Naive thymus-derived CD4-positive, alpha-beta T cell (primary cell): Measurements from ENCODE around the gene C2orf66. TPM values are rescaled to one million over a fixed set of nuclear protein-coding genes. Genes with fewer than 3 reads are reported as not detected.

Experiments
- ATAC-seq: fragments of 150-1000 bp; cut with Tn5 transposase; 2 replicates; pipeline ENCODE4 v1.10.0; 2021; ENCODE audit warnings: mild to moderate bottlenecking, moderate library complexity
- CTCF ChIA-PET: fragments of 350-600 bp; sonication (Branson Sonifier 250); formaldehyde crosslinking; loops from one replicate; lab custom pipeline; 2021; ENCODE audit warnings: antibody characterized with exemption; lab: Charles Lee
- POLR2A ChIA-PET: fragments of 350-600 bp; sonication (Branson Sonifier 250); formaldehyde crosslinking; loops from one replicate; lab custom pipeline; 2021; ENCODE audit warnings: antibody characterized with exemption, inconsistent platforms; lab: Charles Lee
- DNase-seq, 9 donors: peaks; one replicate each; pipeline versions ENCODE4 v3.0.0 to v3.0.0-alpha.2; 2020 to 2022; ENCODE audit warnings: mixed read lengths in 1 of 9
- H3K27ac ChIP-seq: one replicate; pipeline ENCODE4 v1.7.0; 2013; ENCODE audit warnings: mild to moderate bottlenecking, low read depth, low read length, moderate library complexity
- H3K27me3 ChIP-seq, 2 donors: one replicate each; pipeline ENCODE4 v1.7.0; 2013; ENCODE audit warnings: low read length in 2 of 2, mild to moderate bottlenecking in 2 of 2, moderate library complexity in 2 of 2; ENCODE audit not compliant: control insufficient read depth in 2 of 2, insufficient read depth in 2 of 2
- H3K36me3 ChIP-seq, 3 experiments: 1 replicate in 2 of 3; 2 replicates in 1 of 3; pipeline ENCODE4 v1.7.0; 2013; ENCODE audit warnings: low read length in 3 of 3, mild to moderate bottlenecking in 3 of 3, moderate library complexity in 1 of 3; ENCODE audit not compliant: insufficient read depth in 3 of 3, control insufficient read depth in 2 of 3
- H3K4me1 ChIP-seq, 2 donors: one replicate each; pipeline ENCODE4 v1.7.0; 2013; ENCODE audit warnings: low read length in 2 of 2, mild to moderate bottlenecking in 2 of 2, moderate library complexity in 1 of 2; ENCODE audit not compliant: control insufficient read depth in 2 of 2, insufficient read depth in 2 of 2
- H3K4me3 ChIP-seq: 2 replicates; pipeline ENCODE4 v1.7.0; 2013; ENCODE audit warnings: mild to moderate bottlenecking, low read length
- H3K9me3 ChIP-seq, 3 experiments: 1 replicate in 2 of 3; 2 replicates in 1 of 3; pipeline ENCODE4 v1.7.0; 2013; ENCODE audit warnings: low read length in 3 of 3; ENCODE audit not compliant: control insufficient read depth in 2 of 3
- H3K27ac Mint-ChIP-seq, 9 donors: one replicate each; pipeline ENCODE4 v1.8.0; 2020 to 2022; ENCODE audit warnings: mixed read lengths in 9 of 9, mild to moderate bottlenecking in 8 of 9, moderate library complexity in 5 of 9, inconsistent platforms in 2 of 9
- H3K27me3 Mint-ChIP-seq, 5 donors: one replicate each; pipeline ENCODE4 v1.8.0; 2021 to 2022; ENCODE audit warnings: mixed read lengths in 5 of 5, mild to moderate bottlenecking in 1 of 5
- H3K36me3 Mint-ChIP-seq, 5 donors: one replicate each; pipeline ENCODE4 v1.8.0; 2020 to 2022; ENCODE audit warnings: mixed read lengths in 5 of 5, mild to moderate bottlenecking in 3 of 5, inconsistent platforms in 1 of 5
- H3K4me1 Mint-ChIP-seq, 7 donors: one replicate each; pipeline ENCODE4 v1.8.0; 2020 to 2022; ENCODE audit warnings: mixed read lengths in 7 of 7, mild to moderate bottlenecking in 3 of 7, inconsistent platforms in 1 of 7
- H3K4me3 Mint-ChIP-seq, 10 donors: one replicate each; pipeline ENCODE4 v1.8.0; 2020 to 2022; ENCODE audit warnings: mild to moderate bottlenecking in 10 of 10, mixed read lengths in 10 of 10, moderate library complexity in 6 of 10, inconsistent platforms in 2 of 10
- H3K9me3 Mint-ChIP-seq, 11 donors: one replicate each; pipeline ENCODE4 v1.8.0; 2020 to 2022; ENCODE audit warnings: mixed read lengths in 11 of 11, mild to moderate bottlenecking in 4 of 11, inconsistent platforms in 1 of 11, moderate library complexity in 1 of 11
- intact Hi-C, 2 donors: fragments of 100-400 bp; cut with micrococcal nuclease; formaldehyde crosslinking; loops; one replicate each; pipeline ENCODE4 v1.15.1; 2023
- polyA plus RNA-seq, 2 donors: library from polyadenylated mRNA; unstranded; fragments of 300-500 nt; fragmentation: Illumina TruSeq; gene quantifications; one replicate each; pipeline ENCODE4 v1.2.3, GENCODE V29; 2021
- total RNA-seq, 6 experiments: library from RNA in 5 of 6; stranded (reverse) in 5 of 6; gene quantifications; 1 replicate in 5 of 6; 2 replicates in 1 of 6; pipeline ENCODE4 v1.2.3 and lab custom pipeline; 2021 to 2026

C2orf66 gene
- total and polyA plus RNA-seq, 7 experiments from 2014 or later, result 0.53 TPM; not detected in 6

DNA sequence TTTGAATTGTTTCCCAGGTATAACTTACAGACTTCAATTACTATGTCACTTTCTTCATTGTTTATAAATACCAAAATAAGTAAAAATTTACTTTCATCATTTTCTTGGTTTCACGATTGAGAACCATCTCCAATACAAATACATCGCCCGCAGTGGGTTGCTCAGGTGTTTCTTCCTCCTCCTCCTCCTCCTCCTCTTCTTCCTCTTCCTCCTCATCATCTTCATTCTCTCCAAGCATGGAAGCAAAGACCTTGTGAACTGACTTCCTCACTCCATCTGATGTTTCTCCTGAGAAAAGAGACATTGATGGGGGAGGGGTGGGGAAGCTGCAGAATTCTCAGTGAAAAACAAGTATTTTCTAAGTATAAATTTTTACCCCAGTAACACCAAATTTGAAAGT, 16.3 kb downstream of the C2orf66 start:
- DNase-seq (no peak), ATAC-seq (no peak)
- no peak overlapping the region for H3K27ac Mint-ChIP-seq
- Histone ChIP-seq H3K4me1 (no peaks in the 10 kb centered on the region), H3K9me3 (no peaks in the 10 kb centered on the region), H3K27ac (no peak overlapping the region), H3K36me3 (peaks cover 9 to 77% (median 14%) of the 10 kb centered on the region in 3 experiments), H3K27me3 (no peaks in the 10 kb centered on the region), H3K4me3 (no peak overlapping the region)
- H3K4me1 Mint-ChIP-seq, result peaks cover 6 to 30% (median 20%) of the 10 kb centered on the region in 7 donors
- H3K27me3 Mint-ChIP-seq, result no peaks in the 10 kb centered on the region
- intact Hi-C loops, result no loop called here
- ChIA-PET POLR2A (no interaction called here), CTCF (interaction anchor here (1.0 kb wide), 1 partner anchor 42 kb away, joined by 4 read pairs; no protein-coding TSS in a partner anchor)
- peaks cover 4 to 64% (median 45%) of the 10 kb centered on the region in 5 donors for H3K36me3 Mint-ChIP-seq
- H3K4me3 Mint-ChIP-seq, result no peak overlapping the region
- no peaks in the 10 kb centered on the region for H3K9me3 Mint-ChIP-seq

DNA sequence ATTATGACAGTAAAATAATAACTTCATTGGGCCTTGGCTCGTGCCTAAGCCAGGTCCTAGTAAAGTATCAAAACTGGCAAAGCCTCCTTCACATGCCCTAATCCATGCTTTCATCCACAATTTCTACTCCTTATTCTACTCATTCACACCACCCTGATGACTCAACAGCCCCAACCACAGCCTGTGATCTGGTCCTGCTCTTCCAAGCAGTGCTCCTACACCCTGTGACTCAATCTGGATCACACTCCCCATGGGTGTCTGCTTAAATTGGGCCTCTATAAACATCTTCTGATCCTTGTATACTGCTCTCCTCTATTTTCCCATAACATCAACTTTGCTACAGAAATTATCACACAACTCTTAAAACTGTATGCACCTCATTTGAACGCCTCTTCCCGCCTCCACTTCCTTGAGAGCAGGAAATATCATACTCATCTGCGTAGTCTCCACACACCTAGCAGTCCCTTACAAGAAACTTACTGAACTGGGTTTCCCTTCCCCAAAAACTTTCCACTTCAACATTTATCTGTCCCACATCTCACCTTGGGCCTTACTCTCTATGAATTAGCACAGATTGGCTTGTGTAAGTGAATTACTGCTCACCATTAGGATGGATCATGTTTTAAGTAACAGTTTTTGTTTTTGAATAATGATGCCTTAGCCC, 25.6 kb downstream of the C2orf66 start:
- intact Hi-C loops, result loop anchor here in 1 of 2 donors (10.0 kb wide), 1 partner anchor 621 kb away; no protein-coding TSS in a partner anchor
- peak overlapping the region in 1 of 10 donors; percentile 1 for H3K4me3 Mint-ChIP-seq
- no peak for ATAC-seq
- Histone ChIP-seq H3K4me3 (no peak overlapping the region), H3K27me3 (no peaks in the 10 kb centered on the region), H3K9me3 (no peaks in the 10 kb centered on the region), H3K27ac (peak overlapping the region; percentile 10), H3K36me3 (peaks cover 0 to 84% (median 19%) of the 10 kb centered on the region in 3 experiments), H3K4me1 (no peaks in the 10 kb centered on the region)
- H3K4me1 Mint-ChIP-seq, result peaks cover 4 to 9% (median 6%) of the 10 kb centered on the region in 7 donors
- H3K36me3 Mint-ChIP-seq, result peaks cover 12 to 35% (median 26%) of the 10 kb centered on the region in 5 donors
- no peaks in the 10 kb centered on the region for H3K9me3 Mint-ChIP-seq
- peak overlapping the region in 5 of 9 donors; percentile 6 to 68 (median 55) for H3K27ac Mint-ChIP-seq
- POLR2A ChIA-PET, result no interaction called here
- peak in 1 of 9 donors; percentile 48 for DNase-seq
- CTCF ChIA-PET, result no interaction called here
- H3K27me3 Mint-ChIP-seq, result no peaks in the 10 kb centered on the region

GRCh38 chr2:196767101-196767500, 42.1 kb downstream of the C2orf66 start:
- no peak overlapping the region for H3K27ac ChIP-seq
- peaks cover 19 to 34% (median 21%) of the 10 kb centered on the region in 3 experiments for H3K36me3 ChIP-seq
- H3K4me1 Mint-ChIP-seq, result no peaks in the 10 kb centered on the region
- no peaks in the 10 kb centered on the region for H3K9me3 Mint-ChIP-seq
- DNase-seq (no peak), ATAC-seq (no peak)
- no peak overlapping the region for H3K4me3 Mint-ChIP-seq
- intact Hi-C loops, result no loop called here
- no peak overlapping the region for H3K4me3 ChIP-seq
- no peaks in the 10 kb centered on the region for H3K27me3 ChIP-seq
- H3K27ac Mint-ChIP-seq, result no peak overlapping the region
- no peaks in the 10 kb centered on the region for H3K27me3 Mint-ChIP-seq
- no peaks in the 10 kb centered on the region for H3K4me1 ChIP-seq
- CTCF ChIA-PET, result interaction anchor here (0.9 kb wide), 1 partner anchor 9 kb away, joined by 3 read pairs; no protein-coding TSS in a partner anchor
- POLR2A ChIA-PET, result no interaction called here
- H3K9me3 ChIP-seq, result no peaks in the 10 kb centered on the region
- peaks cover 8 to 68% (median 47%) of the 10 kb centered on the region in 5 donors for H3K36me3 Mint-ChIP-seq

- H3K4me3 Mint-ChIP-seq, result no peak overlapping the region
- POLR2A ChIA-PET, result no interaction called here
These were observed 49.8 kb downstream of the C2orf66 start for GRCh38 chr2:196759378-196759706.

DNA sequence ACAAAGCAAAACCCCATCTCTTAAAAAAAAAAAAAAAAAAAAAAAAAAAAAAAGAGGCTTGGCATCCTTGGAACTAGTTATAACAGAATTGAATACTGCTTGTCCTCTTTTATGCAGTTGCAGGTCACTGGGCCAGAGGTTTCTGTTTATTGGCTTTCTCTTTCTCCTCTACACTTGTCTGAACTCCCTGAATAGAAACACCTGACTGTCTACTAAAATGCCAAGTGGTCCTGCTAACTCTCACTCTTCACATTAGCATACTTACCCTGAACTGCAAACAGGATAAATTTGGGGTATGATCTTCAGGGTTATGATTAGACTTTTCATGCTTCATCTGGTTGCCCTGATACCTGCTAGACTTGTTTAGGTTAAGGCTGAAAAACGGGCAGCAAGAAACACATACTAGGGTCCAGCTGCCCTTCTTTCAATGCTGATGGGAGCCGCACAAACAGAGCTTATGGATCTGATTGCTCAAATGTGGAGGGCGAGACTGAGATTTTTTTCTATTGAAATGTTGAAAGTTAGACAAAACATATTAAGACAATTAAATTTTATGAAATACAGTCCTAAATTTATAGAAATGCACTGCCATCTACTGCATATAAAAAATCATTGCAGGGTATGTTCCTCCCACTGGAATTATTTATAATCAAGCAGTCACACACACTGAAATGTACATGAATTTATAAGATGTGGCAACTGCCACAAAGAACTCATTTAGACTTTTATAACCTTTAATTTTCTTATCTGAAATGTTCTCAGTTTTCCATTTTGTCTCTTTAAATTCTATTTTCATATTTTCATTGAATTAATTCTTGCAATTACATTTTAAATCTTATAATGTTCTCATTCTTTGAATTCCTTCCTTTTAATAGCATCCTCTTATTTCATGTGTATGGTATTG, 50.4 kb downstream of the C2orf66 start:
- no peak overlapping the region for H3K27ac ChIP-seq
- DNase-seq (no peak), ATAC-seq (no peak)
- no peak overlapping the region for H3K4me3 ChIP-seq
- Mint-ChIP-seq H3K36me3 (peaks cover 13 to 49% (median 30%) of the 10 kb centered on the region in 5 donors), H3K27ac (no peak overlapping the region), H3K4me1 (peaks cover 0 to 2% (median 0%) of the 10 kb centered on the region in 7 donors), H3K27me3 (no peaks in the 10 kb centered on the region), H3K4me3 (peak overlapping the region in 1 of 10 donors; percentile 7), H3K9me3 (peaks cover 12 to 59% (median 34%) of the 10 kb centered on the region in 11 donors)
- ChIA-PET CTCF (no interaction called here), POLR2A (no interaction called here)
- intact Hi-C loops, result loop anchor here in 1 of 2 donors (10.0 kb wide), 1 partner anchor 684 kb away; no protein-coding TSS in a partner anchor
- peaks cover 0 to 5% (median 0%) of the 10 kb centered on the region in 3 experiments for H3K9me3 ChIP-seq
- no peaks in the 10 kb centered on the region for H3K27me3 ChIP-seq
- H3K4me1 ChIP-seq, result no peaks in the 10 kb centered on the region
- peaks cover 0 to 5% (median 0%) of the 10 kb centered on the region in 3 experiments for H3K36me3 ChIP-seq

More at GRCh38 chr2:196759378-196759706, 49.8 kb downstream of the C2orf66 start:
- Histone ChIP-seq H3K4me1 (no peaks in the 10 kb centered on the region), H3K36me3 (peaks cover 4 to 5% (median 4%) of the 10 kb centered on the region in 3 experiments), H3K27ac (no peak overlapping the region), H3K27me3 (no peaks in the 10 kb centered on the region), H3K4me3 (no peak overlapping the region), H3K9me3 (peaks cover 0 to 5% (median 0%) of the 10 kb centered on the region in 3 experiments)
- CTCF ChIA-PET, result no interaction called here
- H3K27ac Mint-ChIP-seq, result peak overlapping the region in 1 of 9 donors; percentile 43
- peaks cover 0 to 2% (median 0%) of the 10 kb centered on the region in 7 donors for H3K4me1 Mint-ChIP-seq
- H3K36me3 Mint-ChIP-seq, result peaks cover 7 to 43% (median 36%) of the 10 kb centered on the region in 5 donors
- peaks cover 7 to 53% (median 29%) of the 10 kb centered on the region in 11 donors for H3K9me3 Mint-ChIP-seq
- no peak for ATAC-seq
- H3K27me3 Mint-ChIP-seq, result no peaks in the 10 kb centered on the region
- intact Hi-C loops, result loop anchor here in 1 of 2 donors (10.0 kb wide), 1 partner anchor 685 kb away; no protein-coding TSS in a partner anchor
- DNase-seq, result no peak
